Measurements from ENCODE around the gene IQSEC1.

The IQSEC1 gene

DNA sequence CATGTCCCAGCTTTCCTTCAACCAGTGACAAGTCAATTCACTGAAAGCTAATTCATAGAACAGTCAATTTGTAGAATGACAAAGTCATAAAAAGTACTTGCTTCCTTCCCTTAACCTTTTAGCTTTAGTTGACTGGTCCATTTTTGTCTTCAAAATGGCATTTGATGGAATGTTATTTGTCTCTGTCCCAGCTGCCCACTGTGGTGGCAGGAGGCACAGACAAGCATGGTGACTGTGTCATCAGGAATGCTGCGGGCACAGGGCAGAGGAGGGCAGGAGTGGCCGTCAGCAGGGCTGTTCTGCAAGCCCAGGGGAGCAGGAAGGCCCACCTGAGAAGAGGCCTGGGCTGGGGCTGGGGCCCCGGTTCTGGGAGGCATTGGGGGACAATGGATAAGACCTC lies 10.0 kb downstream of the IQSEC1 start:
- TF ChIP-seq CTCF (IDR thresholded peaks at IDR 0.05): no peak

DNA sequence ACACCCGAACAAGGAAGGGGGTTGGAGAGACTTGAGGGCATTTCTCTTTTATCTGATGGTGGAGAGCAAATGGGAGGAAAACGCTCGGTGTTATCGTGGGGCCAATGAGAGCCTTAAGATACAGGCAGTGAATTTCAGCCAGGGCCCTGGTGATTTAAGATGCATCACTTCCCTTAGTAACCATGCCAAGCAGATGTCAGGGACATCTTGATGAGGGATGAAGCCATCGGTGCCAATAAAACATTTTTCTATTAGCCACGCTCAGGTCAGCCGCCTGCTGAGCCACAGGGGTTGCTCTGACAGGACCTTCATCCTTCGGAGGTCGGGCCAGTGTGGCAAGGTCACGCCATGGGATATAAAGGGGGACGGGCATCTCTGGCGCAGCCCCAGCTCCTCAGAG lies 10.6 kb downstream of the IQSEC1 start:
- no peak for TF ChIP-seq CTCF (IDR thresholded peaks at IDR 0.05)

- TF ChIP-seq CTCF (IDR thresholded peaks at IDR 0.05): no peak
Measured at GRCh38 chr3:13060341-13060910, 12.8 kb downstream of the IQSEC1 start.

- no peak for TF ChIP-seq CTCF (IDR thresholded peaks at IDR 0.05)
Measured at GRCh38 chr3:13058346-13059120, 14.7 kb downstream of the IQSEC1 start.

DNA sequence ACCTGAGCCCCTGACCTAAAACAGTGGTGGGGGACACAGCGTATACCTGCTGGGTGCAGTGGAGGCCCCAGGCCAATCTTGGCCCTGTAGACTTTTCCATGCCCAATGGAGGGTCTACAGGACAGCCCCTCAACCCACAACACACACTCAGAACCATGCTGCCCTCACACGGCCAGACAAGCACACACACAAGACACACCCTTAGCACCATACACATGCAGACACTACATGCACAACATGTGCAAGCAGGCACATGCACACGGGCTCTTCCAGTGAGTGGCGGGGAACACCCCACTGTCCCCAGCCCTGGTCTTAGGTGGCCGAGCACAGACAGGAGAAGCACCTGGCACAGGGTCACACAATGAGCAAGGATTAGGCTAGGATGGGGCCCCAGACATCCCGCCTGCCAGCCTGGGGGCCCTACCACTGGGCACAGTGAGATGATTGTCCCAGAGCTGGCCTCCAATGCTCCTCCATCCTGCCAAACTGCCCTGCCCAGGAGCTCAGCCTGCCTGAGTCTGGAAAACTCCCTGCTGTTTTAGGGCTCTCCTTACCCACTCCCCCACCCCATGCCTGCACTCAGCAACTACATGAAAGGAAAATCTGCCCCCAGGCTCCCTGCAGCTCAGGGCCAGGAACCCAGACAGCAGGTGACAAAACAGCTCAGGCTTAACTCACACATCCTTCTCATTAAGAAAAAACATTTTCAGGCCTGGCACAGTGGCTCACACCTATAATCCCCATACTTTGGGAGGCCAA lies 15.8 kb downstream of the IQSEC1 start:
- no peak for TF ChIP-seq CTCF (IDR thresholded peaks at IDR 0.05)

DNA sequence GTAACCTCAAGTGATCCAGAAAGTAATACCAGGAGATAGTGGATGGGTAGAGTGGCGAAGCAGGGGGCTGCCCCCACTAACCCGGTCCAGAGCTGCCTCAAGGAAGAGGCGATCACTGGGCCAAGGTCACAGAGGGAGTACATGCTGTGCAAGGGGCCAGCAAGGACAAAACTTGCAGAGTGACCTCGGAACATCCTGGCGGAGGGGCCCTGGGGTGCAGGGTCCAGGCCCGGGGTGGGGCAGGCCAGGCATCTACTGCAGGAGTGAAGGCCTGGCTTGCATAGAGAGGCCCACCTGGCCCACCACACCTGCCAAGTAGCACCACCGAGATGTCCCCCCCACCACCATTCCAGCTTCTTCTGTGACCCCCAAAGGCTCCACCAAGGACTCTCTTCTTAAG lies 17.6 kb downstream of the IQSEC1 start:
- TF ChIP-seq CTCF (IDR thresholded peaks at IDR 0.05): no peak

DNA sequence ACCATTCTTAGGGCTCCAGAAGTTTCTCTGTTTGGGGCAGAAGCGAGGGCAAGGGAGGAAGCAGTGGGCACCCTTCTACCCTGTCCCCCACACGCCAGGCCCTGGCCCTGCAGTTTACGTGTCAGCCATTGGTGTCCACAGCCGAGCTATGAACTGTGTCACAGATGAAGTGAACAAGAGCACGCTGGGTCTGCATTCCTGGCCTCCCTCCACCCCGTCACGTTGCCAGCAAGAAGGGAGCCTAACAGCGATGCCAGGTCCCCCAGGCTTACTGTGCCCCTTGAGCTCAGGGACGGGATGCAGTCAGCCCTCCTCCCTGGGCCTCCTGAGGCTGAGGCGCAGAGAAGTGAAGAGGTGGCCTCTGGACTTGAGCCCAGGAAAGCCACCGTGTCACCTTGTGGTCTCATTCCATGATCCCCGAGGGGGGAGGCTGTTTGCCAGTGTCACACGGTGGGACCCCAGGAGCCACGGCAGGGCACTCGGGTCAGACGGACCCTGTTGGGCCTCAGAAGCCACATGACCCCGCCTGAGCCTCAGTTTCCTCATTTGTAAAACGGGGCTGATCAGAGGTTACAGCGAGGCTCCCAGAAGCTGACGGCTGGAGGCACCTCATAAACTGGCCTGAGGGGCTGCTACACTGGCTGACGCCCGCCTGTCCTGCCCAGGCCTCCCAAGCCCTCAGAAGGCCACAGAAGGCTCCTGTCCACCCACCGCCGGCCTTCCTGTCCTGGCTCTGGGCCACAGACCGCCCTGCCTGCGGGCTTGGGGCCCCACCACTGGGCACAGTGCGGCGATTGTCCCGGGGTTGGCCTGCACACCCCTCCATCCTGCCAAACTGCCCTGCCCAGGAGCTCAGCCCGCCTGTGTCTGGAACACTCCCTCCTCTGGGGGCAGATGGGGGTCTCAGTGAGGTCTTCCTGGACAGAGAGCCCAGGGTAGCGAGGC lies 18.6 kb downstream of the IQSEC1 start:
- no peak for TF ChIP-seq CTCF (IDR thresholded peaks at IDR 0.05)
